ENCODE measurements around the gene SYNCRIP. TPM values are rescaled to one million over a fixed set of nuclear protein-coding genes. Genes with fewer than 3 reads are reported as not detected.

The SYNCRIP gene
- total and polyA plus RNA-seq, 2 of the 4 experiments (the other 2 are of a cell fraction), result 50.1 to 59.3 TPM

DNA sequence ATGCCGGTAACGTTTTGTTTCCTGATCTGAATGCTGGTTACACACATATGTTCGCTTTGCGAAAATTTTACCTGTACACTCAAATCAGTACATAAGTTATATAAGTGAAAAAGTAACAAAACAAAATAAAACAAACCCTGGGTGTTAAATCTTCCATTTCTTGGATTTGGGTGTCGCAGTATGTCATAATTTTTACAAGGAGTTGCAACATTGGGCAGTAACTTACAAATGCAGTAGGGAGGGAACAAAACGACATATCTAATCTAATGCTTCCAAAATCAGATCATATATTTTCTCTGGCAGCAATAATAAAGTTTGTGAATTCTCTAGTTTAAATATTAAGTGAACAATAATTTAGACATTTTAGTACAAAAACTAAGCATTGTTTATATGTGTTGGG, 74.3 kb downstream of the SYNCRIP start:
- Histone ChIP-seq H3K14ac (replicated peaks; ENCODE audit: low read depth, low read length) (no peak overlapping the region), H3K56ac (ENCODE audit: extremely low read depth, insufficient read depth, low read length) (no peak overlapping the region), H3K79me1 (ENCODE audit: low read depth in 1 of 2, low read length in 2 of 2) (peaks cover 18 to 27% of the 10 kb centered on the region in 2 experiments), H3K4me1 (ENCODE audit: control insufficient read depth, insufficient read depth, low read length) (0 out of 2 replicates have a peak, but pooled peaks cover 4% of the 10 kb centered on the region), H2AK9ac (replicated peaks; ENCODE audit: low read depth, low read length, poor library complexity) (no peak overlapping the region), H3K4me2 (ENCODE audit: low read depth, low read length) (no peak overlapping the region), H2AFZ (replicated peaks; ENCODE audit: low read length, poor library complexity) (no peak overlapping the region), H3K9me3 (ENCODE audit: control insufficient read depth, insufficient read depth, low read length) (no peaks in the 10 kb centered on the region), H2BK120ac (ENCODE audit: low read depth, low read length) (no peak overlapping the region), H2BK15ac (ENCODE audit: low read depth, low read length) (no peak overlapping the region), H3K4me3 (ENCODE audit: insufficient read depth, low read depth, low read length) (no peak overlapping the region), H2BK20ac (ENCODE audit: low read depth, low read length) (no peak overlapping the region), H2BK5ac (ENCODE audit: low read depth, low read length, poor library complexity, severe bottlenecking) (no peak overlapping the region), H3K23ac (ENCODE audit: low read depth, low read length) (no peak overlapping the region), H3K27me3 (ENCODE audit: control insufficient read depth, insufficient read depth, low read length) (no peaks in the 10 kb centered on the region), H3K36me3 (ENCODE audit: control insufficient read depth, insufficient read depth, low read length) (peaks cover 7% of the 10 kb centered on the region; the same call in 1 of the 2 replicates), H3K9me1 (ENCODE audit: insufficient read depth, low read length) (no peaks in the 10 kb centered on the region), H3K4ac (ENCODE audit: low read depth, low read length) (no peak overlapping the region), H3K18ac (ENCODE audit: low read depth, low read length) (no peak overlapping the region), H4K20me1 (ENCODE audit: insufficient read depth, low read length) (no peaks in the 10 kb centered on the region), H4K8ac (ENCODE audit: low read depth in 2 of 2, low read length in 2 of 2) (no peak overlapping the region), H3K9ac (ENCODE audit: low read depth, low read length) (no peak overlapping the region), H2AK5ac (ENCODE audit: low read depth, low read length) (no peak overlapping the region), H4K91ac (ENCODE audit: insufficient read depth, low read depth, low read length) (no peak overlapping the region), H3K27ac (ENCODE audit: insufficient read depth, low read length) (no peak overlapping the region), H4K5ac (ENCODE audit: low read depth, low read length) (no peak overlapping the region)
- dilution Hi-C loops (cut with HindIII; ENCODE audit: low sequenced_read_pairs, unreplicated experiment), result no loop called here
- in situ Hi-C loops (cut with MboI; ENCODE audit: low sequenced_read_pairs), result no loop called here
- POLR2A ChIA-PET (ENCODE audit: unreplicated experiment), result no interaction called here
- DNase-seq, result no peak
- intact Hi-C loops (cut with micrococcal nuclease), result no loop called here
- no peak for ATAC-seq (ENCODE audit: low read depth)
- BruUV-seq (replicated peaks), result no TSS peak
- CTCF ChIA-PET, result no interaction called here
- no peak for TF ChIP-seq MAFK (IDR thresholded peaks at IDR 0.05; ENCODE audit: low read depth, low read length)
- no peak for TF ChIP-seq CEBPB (IDR thresholded peaks at IDR 0.05; ENCODE audit: low read depth, low read length)
- no peak for TF ChIP-seq RFX5 (IDR thresholded peaks at IDR 0.05; ENCODE audit: low read depth, low read length)
- no peak for TF ChIP-seq RCOR1 (IDR thresholded peaks at IDR 0.05; ENCODE audit: insufficient replicate concordance, low read length)
- no peak for TF ChIP-seq SMC3 (IDR thresholded peaks at IDR 0.05; ENCODE audit: low read depth, low read length)
- no peak for TF ChIP-seq MXI1 (IDR thresholded peaks at IDR 0.05; ENCODE audit: borderline replicate concordance, low read depth, low read length)
- TF ChIP-seq POLR2A (IDR thresholded peaks at IDR 0.05; ENCODE audit: low read depth, low read length), result no peak
- TF ChIP-seq, protein P1, sequence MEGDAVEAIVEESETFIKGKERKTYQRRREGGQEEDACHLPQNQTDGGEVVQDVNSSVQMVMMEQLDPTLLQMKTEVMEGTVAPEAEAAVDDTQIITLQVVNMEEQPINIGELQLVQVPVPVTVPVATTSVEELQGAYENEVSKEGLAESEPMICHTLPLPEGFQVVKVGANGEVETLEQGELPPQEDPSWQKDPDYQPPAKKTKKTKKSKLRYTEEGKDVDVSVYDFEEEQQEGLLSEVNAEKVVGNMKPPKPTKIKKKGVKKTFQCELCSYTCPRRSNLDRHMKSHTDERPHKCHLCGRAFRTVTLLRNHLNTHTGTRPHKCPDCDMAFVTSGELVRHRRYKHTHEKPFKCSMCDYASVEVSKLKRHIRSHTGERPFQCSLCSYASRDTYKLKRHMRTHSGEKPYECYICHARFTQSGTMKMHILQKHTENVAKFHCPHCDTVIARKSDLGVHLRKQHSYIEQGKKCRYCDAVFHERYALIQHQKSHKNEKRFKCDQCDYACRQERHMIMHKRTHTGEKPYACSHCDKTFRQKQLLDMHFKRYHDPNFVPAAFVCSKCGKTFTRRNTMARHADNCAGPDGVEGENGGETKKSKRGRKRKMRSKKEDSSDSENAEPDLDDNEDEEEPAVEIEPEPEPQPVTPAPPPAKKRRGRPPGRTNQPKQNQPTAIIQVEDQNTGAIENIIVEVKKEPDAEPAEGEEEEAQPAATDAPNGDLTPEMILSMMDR (conservative IDR thresholded peaks at IDR 0.05; ENCODE audit: low read depth, low read length), result no peak
- no peak for TF ChIP-seq CHD1 (IDR thresholded peaks at IDR 0.05; ENCODE audit: low read depth, low read length)
- TF ChIP-seq, protein P2, sequence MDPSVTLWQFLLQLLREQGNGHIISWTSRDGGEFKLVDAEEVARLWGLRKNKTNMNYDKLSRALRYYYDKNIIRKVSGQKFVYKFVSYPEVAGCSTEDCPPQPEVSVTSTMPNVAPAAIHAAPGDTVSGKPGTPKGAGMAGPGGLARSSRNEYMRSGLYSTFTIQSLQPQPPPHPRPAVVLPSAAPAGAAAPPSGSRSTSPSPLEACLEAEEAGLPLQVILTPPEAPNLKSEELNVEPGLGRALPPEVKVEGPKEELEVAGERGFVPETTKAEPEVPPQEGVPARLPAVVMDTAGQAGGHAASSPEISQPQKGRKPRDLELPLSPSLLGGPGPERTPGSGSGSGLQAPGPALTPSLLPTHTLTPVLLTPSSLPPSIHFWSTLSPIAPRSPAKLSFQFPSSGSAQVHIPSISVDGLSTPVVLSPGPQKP (IDR thresholded peaks at IDR 0.05; ENCODE audit: borderline replicate concordance, low read depth, low read length), result no peak
- TF ChIP-seq, protein P3, sequence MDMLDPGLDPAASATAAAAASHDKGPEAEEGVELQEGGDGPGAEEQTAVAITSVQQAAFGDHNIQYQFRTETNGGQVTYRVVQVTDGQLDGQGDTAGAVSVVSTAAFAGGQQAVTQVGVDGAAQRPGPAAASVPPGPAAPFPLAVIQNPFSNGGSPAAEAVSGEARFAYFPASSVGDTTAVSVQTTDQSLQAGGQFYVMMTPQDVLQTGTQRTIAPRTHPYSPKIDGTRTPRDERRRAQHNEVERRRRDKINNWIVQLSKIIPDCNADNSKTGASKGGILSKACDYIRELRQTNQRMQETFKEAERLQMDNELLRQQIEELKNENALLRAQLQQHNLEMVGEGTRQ (IDR thresholded peaks at IDR 0.05; ENCODE audit: low read depth, low read length), result no peak
- no peak for TF ChIP-seq NFE2L2 (IDR thresholded peaks at IDR 0.05; ENCODE audit: low read depth, low read length)
- no CpG with 5 or more reads among the region's 6 CpGs for WGBS, 2 experiments (ENCODE audit: extremely low coverage in 2 of 2, insufficient read length in 1 of 2)

Data from IMR-90 (cell line).